ENCODE results near the gene CLIP4. TPM values are rescaled to one million over a fixed set of nuclear protein-coding genes. Genes with fewer than 3 reads are reported as not detected.

Gene CLIP4
- total RNA-seq, 1 donor = 107 TPM

GRCh38 chr2:29222381-29223179, 107.4 kb downstream of the CLIP4 start:
- no peak overlapping the region for H3K4me3 ChIP-seq (ENCODE audit: low read depth, low read length)
- no peak for TF ChIP-seq CTCF (IDR thresholded peaks at IDR 0.05; ENCODE audit: insufficient read depth, low read depth, low read length)
- no peak for DNase-seq (ENCODE audit: low read depth)

- TF ChIP-seq CTCF (IDR thresholded peaks at IDR 0.05; ENCODE audit: insufficient read depth, low read depth, low read length) = no peak
These were observed 108.0 kb downstream of the CLIP4 start for GRCh38 chr2:29223257-29223656.

GRCh38 chr2:29223851-29224692, 108.9 kb downstream of the CLIP4 start:
- peak; percentile 85 for DNase-seq (ENCODE audit: low read depth)
- no peak for TF ChIP-seq CTCF (IDR thresholded peaks at IDR 0.05; ENCODE audit: insufficient read depth, low read depth, low read length)
- H3K4me3 ChIP-seq (ENCODE audit: low read depth, low read length) = no peak overlapping the region

More at GRCh38 chr2:29223257-29223656, 108.0 kb downstream of the CLIP4 start:
- no peak overlapping the region for H3K4me3 ChIP-seq (ENCODE audit: low read depth, low read length)
- no peak for DNase-seq (ENCODE audit: low read depth)

GRCh38 chr2:29224693-29225551, 109.7 kb downstream of the CLIP4 start:
- no peak for TF ChIP-seq CTCF (IDR thresholded peaks at IDR 0.05; ENCODE audit: insufficient read depth, low read depth, low read length)
- DNase-seq (ENCODE audit: low read depth) = no peak

GRCh38 chr2:29225814-29226213, 110.6 kb downstream of the CLIP4 start:
- TF ChIP-seq CTCF (IDR thresholded peaks at IDR 0.05; ENCODE audit: insufficient read depth, low read depth, low read length) = no peak
- no peak for DNase-seq (ENCODE audit: low read depth)
- no peak overlapping the region for H3K4me3 ChIP-seq (ENCODE audit: low read depth, low read length)

More at GRCh38 chr2:29224693-29225551, 109.7 kb downstream of the CLIP4 start:
- H3K4me3 ChIP-seq (ENCODE audit: low read depth, low read length) = no peak overlapping the region

GRCh38 chr2:29226375-29226774, 111.2 kb downstream of the CLIP4 start:
- TF ChIP-seq CTCF (IDR thresholded peaks at IDR 0.05; ENCODE audit: insufficient read depth, low read depth, low read length) = no peak

More at GRCh38 chr2:29226375-29226774, 111.2 kb downstream of the CLIP4 start:
- no peak overlapping the region for H3K4me3 ChIP-seq (ENCODE audit: low read depth, low read length)
- DNase-seq (ENCODE audit: low read depth) = no peak

Data from fibroblast of villous mesenchyme (primary cell).